Liver (tissue), 9 donors: ENCODE data around the gene PER2. TPM values are rescaled to one million over a fixed set of nuclear protein-coding genes. Genes with fewer than 3 reads are reported as not detected.
"Not testable (repeated sequence)": the region's sequence is repeated elsewhere in the genome, so short reads cannot be mapped to it uniquely, and the experiment has no call there.

Source experiments
- DNase-seq: peaks from one replicate; pipeline ENCODE4 v3.0.0-alpha.2; 2017; ENCODE audit warnings: low spot score
- H3K27ac ChIP-seq, 2 donors: one replicate each; pipeline ENCODE4 v1.7.0; 2013; ENCODE audit warnings: inconsistent platforms in 2 of 2, low read length in 2 of 2, control low read depth in 1 of 2, low read depth in 1 of 2, mild to moderate bottlenecking in 1 of 2
- H3K27me3 ChIP-seq, 4 donors: one replicate each; pipeline versions ENCODE4 v1.6.1 to v1.7.0; 2013; ENCODE audit warnings: low read length in 3 of 4, inconsistent platforms in 1 of 4, mild to moderate bottlenecking in 1 of 4, moderate library complexity in 1 of 4; ENCODE audit not compliant: control insufficient read depth in 4 of 4, insufficient read depth in 4 of 4
- H3K36me3 ChIP-seq, 4 donors: one replicate each; pipeline versions ENCODE4 v1.6.1 to v1.7.0; 2013; ENCODE audit warnings: low read length in 3 of 4, mild to moderate bottlenecking in 3 of 4, low read depth in 1 of 4, moderate library complexity in 1 of 4; ENCODE audit not compliant: control insufficient read depth in 4 of 4, insufficient read depth in 3 of 4
- H3K4me1 ChIP-seq, 4 donors: one replicate each; pipeline versions ENCODE4 v1.6.1 to v1.7.0; 2013; ENCODE audit warnings: low read length in 3 of 4, mild to moderate bottlenecking in 3 of 4, moderate library complexity in 1 of 4; ENCODE audit not compliant: control insufficient read depth in 4 of 4, insufficient read depth in 4 of 4
- H3K4me3 ChIP-seq, 3 donors: one replicate each; pipeline versions ENCODE4 v1.6.1 to v1.7.0; 2013; ENCODE audit warnings: low read length in 3 of 3, control low read depth in 1 of 3, low read depth in 1 of 3, mild to moderate bottlenecking in 1 of 3
- H3K9ac ChIP-seq, 2 donors: one replicate each; pipeline ENCODE4 v1.7.0; 2013; ENCODE audit warnings: low read length in 2 of 2, mild to moderate bottlenecking in 2 of 2, moderate library complexity in 2 of 2, control low read depth in 1 of 2, low read depth in 1 of 2
- H3K9me3 ChIP-seq, 4 donors: one replicate each; pipeline versions ENCODE4 v1.6.1 to v1.7.0; 2013; ENCODE audit warnings: low read length in 3 of 4; ENCODE audit not compliant: control insufficient read depth in 4 of 4
- ATF3 ChIP-seq: IDR thresholded peaks from 2 replicates; pipeline ENCODE4 v1.6.1; 2016; ENCODE audit warnings: antibody characterized with exemption
- CTCF ChIP-seq: fragments of 150-350 bp; IDR thresholded peaks from 2 replicates; pipeline ENCODE4 v1.5.1; 2017; ENCODE audit warnings: improper control_type of control experiment, low read depth, low read length; ENCODE audit not compliant: missing input control
- EGR1 ChIP-seq, 2 donors: IDR thresholded peaks; 2 replicates each; pipeline ENCODE4 v1.6.1; 2016 to 2018; ENCODE audit warnings: antibody characterized with exemption in 2 of 2, low read depth in 2 of 2
- FOXA1 ChIP-seq: IDR thresholded peaks from 2 replicates; pipeline ENCODE4 v1.6.1; 2016; ENCODE audit warnings: antibody characterized with exemption
- FOXA2 ChIP-seq: IDR thresholded peaks from 2 replicates; pipeline ENCODE4 v1.6.1; 2016; ENCODE audit warnings: antibody characterized with exemption
- GABPA ChIP-seq, 2 donors: IDR thresholded peaks in 1 of 2; conservative IDR thresholded peaks in 1 of 2; 2 replicates each; pipeline ENCODE4 v1.6.1; 2016; ENCODE audit warnings: antibody characterized with exemption in 2 of 2, mild to moderate bottlenecking in 1 of 2, moderate library complexity in 1 of 2
- HNF4A ChIP-seq, 2 donors: conservative IDR thresholded peaks; 2 replicates each; pipeline ENCODE4 v1.6.1; 2016; ENCODE audit warnings: antibody characterized with exemption in 2 of 2, mild to moderate bottlenecking in 2 of 2
- HNF4G ChIP-seq: IDR thresholded peaks from 2 replicates; pipeline ENCODE4 v1.6.1; 2016; ENCODE audit warnings: antibody characterized with exemption
- JUND ChIP-seq, 2 donors: IDR thresholded peaks; 2 replicates each; pipeline ENCODE4 v1.6.1; 2016; ENCODE audit warnings: antibody characterized with exemption in 2 of 2
- MAX ChIP-seq: IDR thresholded peaks from 2 replicates; pipeline ENCODE4 v1.6.1; 2016; ENCODE audit warnings: antibody characterized with exemption
- NR2F2 ChIP-seq: IDR thresholded peaks from 2 replicates; pipeline ENCODE4 v1.6.1; 2016; ENCODE audit warnings: antibody characterized with exemption
- RAD21 ChIP-seq, 2 donors: IDR thresholded peaks; 2 replicates each; pipeline ENCODE4 v1.6.1; 2016; ENCODE audit warnings: antibody characterized with exemption in 2 of 2, mild to moderate bottlenecking in 2 of 2
- REST ChIP-seq: IDR thresholded peaks from 2 replicates; pipeline ENCODE4 v1.6.1; 2016; ENCODE audit warnings: antibody characterized with exemption, mild to moderate bottlenecking
- SP1 ChIP-seq: IDR thresholded peaks from 2 replicates; pipeline ENCODE4 v1.6.1; 2018; ENCODE audit warnings: antibody characterized with exemption, mild to moderate bottlenecking
- TAF1 ChIP-seq: conservative IDR thresholded peaks from 2 replicates; pipeline ENCODE4 v1.6.1; 2016; ENCODE audit warnings: antibody characterized with exemption, mild to moderate bottlenecking
- YY1 ChIP-seq: IDR thresholded peaks from 2 replicates; pipeline ENCODE4 v1.6.1; 2016; ENCODE audit warnings: antibody characterized with exemption, mild to moderate bottlenecking
- ZBTB33 ChIP-seq: IDR thresholded peaks from 2 replicates; pipeline ENCODE4 v1.6.1; 2016; ENCODE audit warnings: antibody characterized with exemption
- WGBS: extraction: QIAGEN DNeasy Blood & Tissue Kit; methylation state at CpG from one replicate; pipeline ENCODE4 v1.1.7; 2013; 5-methylcytosine and 5-hydroxymethylcytosine counted together
- polyA plus RNA-seq, 2 donors: library from polyadenylated mRNA; stranded (reverse) in 1 of 2; unstranded in 1 of 2; fragments of 200-250 nt in 1 of 2; fragments of >200 nt in 1 of 2; fragmentation: Nextera tagmentation in 1 of 2; extraction: Ambion mirVana in 1 of 2; gene quantifications; one replicate each; pipeline versions ENCODE4 v1.2.1 to v1.2.3, GENCODE V29; 2013 to 2015
- total RNA-seq, 2 donors: library from RNA; depleted of rRNA; stranded (reverse); fragments of >200 nt; gene quantifications; one replicate each; pipeline ENCODE4 v1.2.3, GENCODE V29; 2014
- donor health status: healthy.
- donor health status: healthy.
- donor health status: healthy.
- donor health status: healthy.
- donor health status: healthy.

PER2 gene
- total and polyA plus RNA-seq, 4 donors = 1.1 to 12.5 (median 4.1) TPM

GRCh38 chr2:238272156-238272555, 16.3 kb downstream of the PER2 start:
- WGBS = 98% methylated on average over 4 of the region's 4 CpGs
- Histone ChIP-seq H3K9ac (no peak overlapping the region), H3K27ac (no peak overlapping the region), H3K9me3 (no peaks in the 10 kb centered on the region), H3K36me3 (peaks cover 5 to 72% (median 53%) of the 10 kb centered on the region in 4 donors), H3K4me3 (no peak overlapping the region), H3K4me1 (peaks cover 1 to 15% (median 7%) of the 10 kb centered on the region in 4 donors), H3K27me3 (no peaks in the 10 kb centered on the region)
- TF ChIP-seq NR2F2 (no peak), JUND (IDR thresholded peaks at IDR 0.05) (no peak), ZBTB33 (no peak)
- no peak for DNase-seq

GRCh38 chr2:238271686-238272085, 16.7 kb downstream of the PER2 start:
- not testable (repeated sequence) for H3K9ac ChIP-seq

GRCh38 chr2:238271061-238271554, 17.3 kb downstream of the PER2 start:
- H3K4me3 ChIP-seq = no peak overlapping the region
- H3K4me1 ChIP-seq = peaks cover 1 to 15% (median 7%) of the 10 kb centered on the region in 4 donors
- no peak overlapping the region for H3K27ac ChIP-seq
- H3K27me3 ChIP-seq = no peaks in the 10 kb centered on the region
- TF ChIP-seq RAD21 (IDR thresholded peaks at IDR 0.05) (no peak), ATF3 (no peak), FOXA1 (no peak), SP1 (no peak), MAX (no peak), REST (no peak), HNF4A (conservative IDR thresholded peaks at IDR 0.05) (no peak), FOXA2 (no peak), CTCF (no peak), GABPA (IDR thresholded peaks at IDR 0.05 in 1 of 2, conservative IDR thresholded peaks at IDR 0.05 in 1 of 2) (no peak), HNF4G (no peak), YY1 (no peak), TAF1 (no peak), ZBTB33 (no peak), EGR1 (IDR thresholded peaks at IDR 0.05; ENCODE audit: low read depth in 2 of 2) (no peak)
- no peak for DNase-seq
- peaks cover 5 to 69% (median 45%) of the 10 kb centered on the region in 4 donors for H3K36me3 ChIP-seq
- 90% methylated on average over 13 of the region's 13 CpGs for WGBS
- no peak overlapping the region for H3K9ac ChIP-seq
- H3K9me3 ChIP-seq = no peaks in the 10 kb centered on the region

More at GRCh38 chr2:238271686-238272085, 16.7 kb downstream of the PER2 start:
- H3K36me3 ChIP-seq = peaks cover 5 to 71% (median 51%) of the 10 kb centered on the region in 4 donors
- not testable (repeated sequence) for H3K27me3 ChIP-seq, H3K9me3 ChIP-seq, H3K27ac ChIP-seq, H3K4me3 ChIP-seq, DNase-seq
- 79% methylated on average over 8 of the region's 8 CpGs for WGBS
- H3K4me1 ChIP-seq = peaks cover 1 to 15% (median 7%) of the 10 kb centered on the region in 4 donors
